HG03095 (cell line): ENCODE results near the gene MCF2L2.

Source experiments
- ATAC-seq: cut with Tn5 transposase; IDR thresholded peaks from one replicate; pipeline ENCODE4 v1.9.1; 2021; ENCODE audit warnings: moderate library complexity; ENCODE audit not compliant: unreplicated experiment

Gene MCF2L2

GRCh38 chr3:183370391-183370790 is 58.0 kb downstream of the MCF2L2 start:
- ATAC-seq, result no peak

GRCh38 chr3:183369627-183370026 is 58.8 kb downstream of the MCF2L2 start:
- ATAC-seq, result no peak

GRCh38 chr3:183369117-183369516 is 59.3 kb downstream of the MCF2L2 start:
- no peak for ATAC-seq

GRCh38 chr3:183360971-183361624 is 67.3 kb downstream of the MCF2L2 start:
- no peak for ATAC-seq

- ATAC-seq, result no peak
Observed at GRCh38 chr3:183359036-183359435, 69.4 kb downstream of the MCF2L2 start.

- no peak for ATAC-seq
Observed at GRCh38 chr3:183357564-183358079, 70.8 kb downstream of the MCF2L2 start.

GRCh38 chr3:183356920-183357319 is 71.5 kb downstream of the MCF2L2 start:
- no peak for ATAC-seq

GRCh38 chr3:183354874-183355273 is 73.5 kb downstream of the MCF2L2 start:
- ATAC-seq, result no peak

- ATAC-seq, result no peak
Observed at GRCh38 chr3:183354325-183354831, 74.0 kb downstream of the MCF2L2 start.

- no peak for ATAC-seq
Observed at GRCh38 chr3:183353421-183353820, 75.0 kb downstream of the MCF2L2 start.

GRCh38 chr3:183350164-183350563 is 78.3 kb downstream of the MCF2L2 start:
- no peak for ATAC-seq

- ATAC-seq, result no peak
Observed at GRCh38 chr3:183349421-183350157, 78.8 kb downstream of the MCF2L2 start.

- ATAC-seq, result no peak
Observed at GRCh38 chr3:183342824-183343223, 85.6 kb downstream of the MCF2L2 start.

GRCh38 chr3:183341545-183342288 is 86.7 kb downstream of the MCF2L2 start:
- ATAC-seq, result no peak

GRCh38 chr3:183340222-183340621 is 88.2 kb downstream of the MCF2L2 start:
- no peak for ATAC-seq

GRCh38 chr3:183339461-183340086 is 88.8 kb downstream of the MCF2L2 start:
- no peak for ATAC-seq

- no peak for ATAC-seq
Observed at GRCh38 chr3:183338520-183338919, 89.9 kb downstream of the MCF2L2 start.

GRCh38 chr3:183332487-183332886 is 95.9 kb downstream of the MCF2L2 start:
- no peak for ATAC-seq

GRCh38 chr3:183331498-183331897 is 96.9 kb downstream of the MCF2L2 start:
- ATAC-seq, result no peak

- ATAC-seq, result no peak
Observed at GRCh38 chr3:183330881-183331280, 97.5 kb downstream of the MCF2L2 start.

GRCh38 chr3:183329543-183329942 is 98.9 kb downstream of the MCF2L2 start:
- ATAC-seq, result no peak
